Measurements from ENCODE around the gene SLC23A1. TPM values are rescaled to one million over a fixed set of nuclear protein-coding genes. Genes with fewer than 3 reads are reported as not detected.
"Not testable (repeated sequence)": the region's sequence is repeated elsewhere in the genome, so short reads cannot be mapped to it uniquely, and the experiment has no call there.

Gene SLC23A1
- total RNA-seq, 1 donor from 2014 or later = not detected

DNA sequence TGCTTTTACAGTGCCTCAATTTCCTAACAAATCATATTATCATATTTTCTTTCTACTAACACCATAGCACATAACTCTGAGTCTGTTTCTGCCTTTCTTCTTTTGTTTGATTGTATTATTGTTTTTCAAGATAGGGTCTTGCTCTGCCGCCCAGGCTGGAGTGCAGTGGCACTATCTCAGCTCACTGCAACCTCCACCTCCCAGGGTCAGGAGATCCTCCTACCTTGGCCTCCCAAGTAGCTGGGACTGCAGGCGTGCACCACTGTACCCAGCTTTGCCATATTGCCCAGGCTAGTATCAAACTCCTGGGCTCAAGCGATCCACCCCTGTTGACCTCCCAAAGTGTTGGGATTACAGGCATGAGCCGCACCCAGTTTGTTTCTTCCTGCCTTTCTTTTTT lies 22.7 kb downstream of the SLC23A1 start:
- Mint-ChIP-seq H3K9me3 (no peaks in the 10 kb centered on the region), H3K4me3 (no peak overlapping the region), H3K4me1 (no peaks in the 10 kb centered on the region), H3K36me3 (ENCODE audit: low read depth) (no peaks in the 10 kb centered on the region), H3K27ac (ENCODE audit: unreplicated experiment) (no peak overlapping the region), H3K27me3 (ENCODE audit: low read depth) (no peaks in the 10 kb centered on the region)
- DNase-seq (ENCODE audit: low read depth, low spot score) = no peak
- TF ChIP-seq, protein P1, sequence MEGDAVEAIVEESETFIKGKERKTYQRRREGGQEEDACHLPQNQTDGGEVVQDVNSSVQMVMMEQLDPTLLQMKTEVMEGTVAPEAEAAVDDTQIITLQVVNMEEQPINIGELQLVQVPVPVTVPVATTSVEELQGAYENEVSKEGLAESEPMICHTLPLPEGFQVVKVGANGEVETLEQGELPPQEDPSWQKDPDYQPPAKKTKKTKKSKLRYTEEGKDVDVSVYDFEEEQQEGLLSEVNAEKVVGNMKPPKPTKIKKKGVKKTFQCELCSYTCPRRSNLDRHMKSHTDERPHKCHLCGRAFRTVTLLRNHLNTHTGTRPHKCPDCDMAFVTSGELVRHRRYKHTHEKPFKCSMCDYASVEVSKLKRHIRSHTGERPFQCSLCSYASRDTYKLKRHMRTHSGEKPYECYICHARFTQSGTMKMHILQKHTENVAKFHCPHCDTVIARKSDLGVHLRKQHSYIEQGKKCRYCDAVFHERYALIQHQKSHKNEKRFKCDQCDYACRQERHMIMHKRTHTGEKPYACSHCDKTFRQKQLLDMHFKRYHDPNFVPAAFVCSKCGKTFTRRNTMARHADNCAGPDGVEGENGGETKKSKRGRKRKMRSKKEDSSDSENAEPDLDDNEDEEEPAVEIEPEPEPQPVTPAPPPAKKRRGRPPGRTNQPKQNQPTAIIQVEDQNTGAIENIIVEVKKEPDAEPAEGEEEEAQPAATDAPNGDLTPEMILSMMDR (conservative IDR thresholded peaks at IDR 0.05) = no peak

DNA sequence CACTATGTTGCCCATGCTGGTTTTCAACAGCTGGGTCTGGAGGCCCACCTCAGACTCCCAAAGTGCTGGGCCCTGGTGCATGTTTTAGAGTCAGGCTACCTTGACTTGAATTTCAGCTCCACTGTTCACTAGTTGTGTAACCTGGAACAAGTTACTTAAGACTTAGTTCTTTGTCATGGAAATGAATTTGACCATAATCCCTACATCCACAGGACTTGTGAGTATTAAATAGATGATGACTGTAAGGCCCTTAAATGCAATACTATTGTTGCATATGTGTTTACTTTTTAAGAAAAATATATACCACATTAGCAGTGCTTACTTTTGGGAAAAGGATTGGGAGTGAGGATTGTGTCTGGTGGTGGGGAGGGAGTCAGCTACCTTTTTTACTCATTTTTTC lies 25.0 kb downstream of the SLC23A1 start:
- H3K27me3 Mint-ChIP-seq (ENCODE audit: low read depth) = no peaks in the 10 kb centered on the region
- H3K27ac Mint-ChIP-seq (ENCODE audit: unreplicated experiment) = no peak overlapping the region
- TF ChIP-seq, protein P1 (conservative IDR thresholded peaks at IDR 0.05) = no peak
- H3K4me1 Mint-ChIP-seq = no peaks in the 10 kb centered on the region
- H3K4me3 Mint-ChIP-seq = no peak overlapping the region
- H3K9me3 Mint-ChIP-seq = peaks cover 5% of the 10 kb centered on the region
- H3K36me3 Mint-ChIP-seq (ENCODE audit: low read depth) = peaks cover 8% of the 10 kb centered on the region
- DNase-seq (ENCODE audit: low read depth, low spot score) = no peak

DNA sequence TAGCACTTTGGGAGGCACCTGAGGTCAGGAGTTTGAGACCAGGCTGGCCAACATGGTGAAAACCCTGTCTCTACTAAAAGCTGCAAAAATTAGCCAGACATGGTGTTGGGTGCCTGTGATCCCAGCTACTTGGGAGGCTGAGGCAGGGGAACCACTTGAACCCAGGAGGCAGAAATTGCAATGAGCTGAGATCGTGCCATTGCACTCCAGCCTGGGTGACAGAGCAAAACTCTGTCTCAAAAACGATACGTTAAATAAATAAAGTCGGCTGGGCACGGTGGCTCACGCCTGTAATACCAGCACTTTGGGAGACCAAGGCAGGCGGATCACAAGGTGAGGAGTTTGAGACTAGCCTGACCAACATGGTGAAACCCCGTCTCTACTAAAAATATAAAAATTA lies 27.2 kb downstream of the SLC23A1 start:
- not testable (repeated sequence) for H3K36me3 Mint-ChIP-seq (ENCODE audit: low read depth); H3K27ac Mint-ChIP-seq (ENCODE audit: unreplicated experiment); H3K4me1 Mint-ChIP-seq; H3K9me3 Mint-ChIP-seq; H3K27me3 Mint-ChIP-seq (ENCODE audit: low read depth); H3K4me3 Mint-ChIP-seq; DNase-seq (ENCODE audit: low read depth, low spot score)

DNA sequence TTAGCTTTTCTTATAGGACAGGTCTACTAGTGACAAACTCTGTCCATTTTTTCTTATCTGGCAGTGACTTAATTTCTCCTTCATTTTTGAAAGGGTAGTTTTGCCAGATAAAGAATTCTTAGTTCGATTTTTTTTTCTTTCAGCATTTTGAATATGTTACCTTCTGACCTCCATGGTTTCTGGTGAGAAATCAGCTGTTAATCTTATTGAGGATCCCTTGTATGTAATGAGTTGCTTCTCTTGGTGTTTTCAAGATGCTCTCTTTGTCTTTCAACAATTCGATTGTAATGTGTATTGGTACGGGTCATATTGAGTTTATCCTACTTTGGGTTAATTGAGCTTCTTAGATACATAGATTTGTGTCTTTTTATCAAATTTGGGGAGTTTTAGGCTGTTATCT lies 28.9 kb downstream of the SLC23A1 start:
- peaks cover 5% of the 10 kb centered on the region for H3K9me3 Mint-ChIP-seq
- no peak for DNase-seq (ENCODE audit: low read depth, low spot score)
- peaks cover 8% of the 10 kb centered on the region for H3K36me3 Mint-ChIP-seq (ENCODE audit: low read depth)
- TF ChIP-seq, protein P1 (conservative IDR thresholded peaks at IDR 0.05) = no peak
- no peaks in the 10 kb centered on the region for H3K27me3 Mint-ChIP-seq (ENCODE audit: low read depth)
- H3K4me1 Mint-ChIP-seq = no peaks in the 10 kb centered on the region
- H3K4me3 Mint-ChIP-seq = no peak overlapping the region
- no peak overlapping the region for H3K27ac Mint-ChIP-seq (ENCODE audit: unreplicated experiment)

DNA sequence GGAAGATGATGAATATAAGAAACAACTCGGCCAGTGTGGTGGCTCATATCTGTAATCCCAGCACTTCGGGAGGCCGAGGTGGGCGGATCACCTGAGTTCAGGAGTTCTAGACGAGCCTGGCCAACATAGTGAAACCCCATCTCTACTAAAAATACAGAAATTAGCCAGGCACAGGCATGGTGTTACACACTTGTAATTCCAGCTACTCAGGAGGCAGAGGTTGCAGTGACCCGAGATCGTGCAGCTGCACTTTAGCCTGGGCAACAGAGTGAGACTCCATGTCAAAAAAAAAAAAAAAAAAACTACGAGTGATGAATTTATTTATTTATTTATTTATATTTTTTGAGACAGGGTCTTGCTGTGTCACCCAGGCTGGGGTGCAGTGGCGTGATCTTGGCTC lies 35.2 kb downstream of the SLC23A1 start:
- Mint-ChIP-seq H3K4me1 (peaks cover 22% of the 10 kb centered on the region), H3K36me3 (ENCODE audit: low read depth) (peaks cover 12% of the 10 kb centered on the region)
- H3K9me3 Mint-ChIP-seq; H3K27ac Mint-ChIP-seq (ENCODE audit: unreplicated experiment); DNase-seq (ENCODE audit: low read depth, low spot score); H3K4me3 Mint-ChIP-seq; H3K27me3 Mint-ChIP-seq (ENCODE audit: low read depth): not testable (repeated sequence)

DNA sequence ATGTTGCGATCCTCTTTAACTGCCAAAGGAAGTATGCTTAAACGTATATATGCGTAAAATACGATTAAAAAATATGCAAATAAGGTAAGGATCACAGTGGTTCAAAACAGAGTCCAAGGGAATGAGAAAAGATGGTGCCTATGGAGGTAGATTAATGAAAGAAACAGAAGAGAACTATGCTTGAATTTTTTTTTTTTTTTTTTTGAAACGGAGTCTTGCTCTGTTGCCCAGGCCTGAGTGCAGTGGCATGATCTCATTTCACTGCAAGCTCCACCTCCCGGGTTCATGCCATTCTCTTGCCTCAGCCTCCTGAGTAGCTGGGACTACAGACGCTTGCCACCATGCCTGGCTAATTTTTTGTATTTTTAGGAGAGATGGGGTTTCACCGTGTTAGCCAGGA lies 37.7 kb downstream of the SLC23A1 start:
- not testable (repeated sequence) for H3K27ac Mint-ChIP-seq (ENCODE audit: unreplicated experiment); H3K27me3 Mint-ChIP-seq (ENCODE audit: low read depth); DNase-seq (ENCODE audit: low read depth, low spot score); H3K9me3 Mint-ChIP-seq
- Mint-ChIP-seq H3K36me3 (ENCODE audit: low read depth) (peaks cover 12% of the 10 kb centered on the region), H3K4me3 (peak overlapping the region; percentile 44), H3K4me1 (peaks cover 42% of the 10 kb centered on the region)

DNA sequence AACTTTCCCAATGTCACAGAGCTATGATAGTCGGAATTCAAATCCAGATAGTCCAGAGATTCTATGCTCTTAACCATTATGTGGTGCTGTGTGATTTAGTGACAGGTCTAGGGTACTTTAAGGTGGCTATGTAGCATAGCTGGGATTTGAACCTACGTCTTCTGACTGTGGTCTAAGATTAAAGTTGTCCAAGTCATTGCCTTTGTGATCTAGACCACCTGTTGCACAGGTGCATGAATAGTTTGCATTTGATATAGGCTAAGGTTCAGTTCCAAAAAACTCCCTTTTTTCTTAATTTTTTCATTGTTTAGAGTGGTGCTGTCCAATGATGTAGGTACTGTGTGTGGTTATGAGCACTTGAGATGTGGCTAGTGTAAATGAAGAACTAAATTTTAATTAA lies 38.9 kb downstream of the SLC23A1 start:
- TF ChIP-seq, protein P1 (conservative IDR thresholded peaks at IDR 0.05) = no peak
- DNase-seq (ENCODE audit: low read depth, low spot score) = no peak
- Mint-ChIP-seq H3K4me1 (peaks cover 44% of the 10 kb centered on the region), H3K9me3 (no peaks in the 10 kb centered on the region), H3K4me3 (peak overlapping the region; percentile 82), H3K36me3 (ENCODE audit: low read depth) (peaks cover 12% of the 10 kb centered on the region), H3K27me3 (ENCODE audit: low read depth) (peaks cover 9% of the 10 kb centered on the region), H3K27ac (ENCODE audit: unreplicated experiment) (no peak overlapping the region)

Measured in neural crest cell (in vitro differentiated cells).